Upper lobe of left lung (tissue), 4 donors: ENCODE measurements around the gene MYL12B.

ENCODE experiments used
- CTCF ChIP-seq, 6 experiments: fragments of 450-650 bp in 4 of 6; fragments of 200-600 bp in 2 of 6; sonication (generic) in 2 of 6; IDR thresholded peaks; one replicate each; pipeline ENCODE4 v1.5.1; 2016 to 2019; ENCODE audit warnings: antibody characterized with exemption in 6 of 6
- EP300 ChIP-seq, 4 donors: sonication (generic); formaldehyde crosslinking; IDR thresholded peaks; one replicate each; pipeline ENCODE4 v1.5.1; 2017; ENCODE audit warnings: antibody characterized with exemption in 4 of 4, control low read depth in 2 of 4
- POLR2A ChIP-seq, 4 donors: fragments of 450-650 bp; IDR thresholded peaks; one replicate each; pipeline ENCODE4 v1.5.1; 2016 to 2017; ENCODE audit warnings: antibody characterized with exemption in 4 of 4, mild to moderate bottlenecking in 2 of 4

- TF ChIP-seq EP300 (IDR thresholded peaks at IDR 0.05) (no peak), POLR2A (IDR thresholded peaks at IDR 0.05) (no peak), CTCF (IDR thresholded peaks at IDR 0.05) (no peak)
Measured at GRCh38 chr18:3233433-3234168, 28.3 kb upstream of the MYL12B start.
